MCF 10A (cell line): Measurements from ENCODE around the gene MXD3. TPM values are rescaled to one million over a fixed set of nuclear protein-coding genes. Genes with fewer than 3 reads are reported as not detected.

Source experiments
- BruUV-seq: library from RNA; stranded (reverse); fragments of 400-500 nt; replicated peaks from 2 replicates; lab custom pipeline; 2021; lab: Mats Ljungman, UMichigan
- CTCF ChIA-PET: fragments of 300-600 bp; sonication (Branson Sonifier 250); formaldehyde crosslinking; extraction: SDS; loops from one replicate; lab custom pipeline; 2021; ENCODE audit warnings: antibody characterized with exemption, inconsistent platforms; lab: Yijun Ruan, JAX
- POLR2A ChIA-PET: fragments of 300-600, 350-650 bp; sonication (Branson Sonifier 250); formaldehyde crosslinking; extraction: SDS; loops from one replicate; lab custom pipeline; 2020; ENCODE audit warnings: antibody characterized with exemption, inconsistent platforms; lab: Yijun Ruan, JAX
- DNase-seq: peaks from one replicate; pipeline ENCODE4 v3.0.0-alpha.2; 2018; ENCODE audit not compliant: unreplicated experiment
- H3K27ac Mint-ChIP-seq: one replicate; pipeline ENCODE4 v1.8.0; 2022; ENCODE audit warnings: mild to moderate bottlenecking, low read depth, mixed read lengths; ENCODE audit not compliant: unreplicated experiment
- H3K27me3 Mint-ChIP-seq: one replicate; pipeline ENCODE4 v1.8.0; 2022; ENCODE audit warnings: mixed read lengths; ENCODE audit not compliant: insufficient read depth, unreplicated experiment
- H3K36me3 Mint-ChIP-seq: one replicate; pipeline ENCODE4 v1.8.0; 2022; ENCODE audit warnings: mild to moderate bottlenecking, moderate library complexity, mixed read lengths; ENCODE audit not compliant: insufficient read depth, unreplicated experiment
- H3K4me1 Mint-ChIP-seq: one replicate; pipeline ENCODE4 v1.8.0; 2022; ENCODE audit warnings: mixed read lengths; ENCODE audit not compliant: insufficient read depth, unreplicated experiment
- H3K4me3 Mint-ChIP-seq: one replicate; pipeline ENCODE4 v1.8.0; 2022; ENCODE audit warnings: mild to moderate bottlenecking, moderate library complexity, mixed read lengths; ENCODE audit not compliant: unreplicated experiment
- H3K9me3 Mint-ChIP-seq: one replicate; pipeline ENCODE4 v1.8.0; 2022; ENCODE audit warnings: mixed read lengths; ENCODE audit not compliant: unreplicated experiment
- CTCF ChIP-seq: fragments of 200-600 bp; IDR thresholded peaks from one replicate; pipeline ENCODE4 v1.8.0; 2022; ENCODE audit warnings: antibody characterized with exemption, mild to moderate bottlenecking; ENCODE audit not compliant: unreplicated experiment
- intact Hi-C: fragments of 100-400 bp; cut with micrococcal nuclease; formaldehyde crosslinking; loops from 2 replicates; pipeline ENCODE4 v1.14.1; 2022
- total RNA-seq: library from RNA; stranded (reverse); gene quantifications from 2 replicates; pipeline ENCODE4 v1.2.3, GENCODE V29; 2022

Gene MXD3
- total RNA-seq, 1 experiment from 2014 or later = 13.2 TPM

GRCh38 chr5:177291735-177292134 lies 20.0 kb downstream of the MXD3 start:
- no peak for TF ChIP-seq CTCF
- Mint-ChIP-seq H3K4me3 (no peak overlapping the region), H3K4me1 (peaks cover 6% of the 10 kb centered on the region), H3K27me3 (no peaks in the 10 kb centered on the region), H3K9me3 (no peaks in the 10 kb centered on the region), H3K36me3 (peaks cover 100% of the 10 kb centered on the region), H3K27ac (no peak overlapping the region)
- intact Hi-C loops = no loop called here
- DNase-seq = no peak
- BruUV-seq = no TSS peak
- CTCF ChIA-PET = interaction anchor here (1.2 to 2.1 kb wide), 2 partner anchors 17 to 178 kb away, joined by 3 to 5 read pairs; no protein-coding TSS in a partner anchor
- POLR2A ChIA-PET = interaction anchor here (1.3 kb wide), 2 partner anchors 10 to 12 kb away, joined by 4 to 5 read pairs; no protein-coding TSS in a partner anchor

GRCh38 chr5:177290816-177291596 lies 20.7 kb downstream of the MXD3 start:
- BruUV-seq = no TSS peak
- H3K4me3 Mint-ChIP-seq = no peak overlapping the region
- H3K27ac Mint-ChIP-seq = no peak overlapping the region
- no peak for DNase-seq
- peaks cover 100% of the 10 kb centered on the region for H3K36me3 Mint-ChIP-seq
- no peaks in the 10 kb centered on the region for H3K27me3 Mint-ChIP-seq
- peaks cover 6% of the 10 kb centered on the region for H3K4me1 Mint-ChIP-seq
- intact Hi-C loops = no loop called here
- CTCF ChIA-PET = interaction anchor here (0.7 to 2.1 kb wide), 3 partner anchors 13 to 265 kb away, joined by 3 to 12 read pairs (median 4); no protein-coding TSS in a partner anchor
- no peak for TF ChIP-seq CTCF
- POLR2A ChIA-PET = interaction anchor here (1.3 kb wide), 2 partner anchors 10 to 11 kb away, joined by 4 to 5 read pairs; no protein-coding TSS in a partner anchor
- no peaks in the 10 kb centered on the region for H3K9me3 Mint-ChIP-seq

GRCh38 chr5:177288191-177288590 lies 23.5 kb downstream of the MXD3 start:
- intact Hi-C loops = no loop called here
- H3K27me3 Mint-ChIP-seq = no peaks in the 10 kb centered on the region
- H3K36me3 Mint-ChIP-seq = peaks cover 100% of the 10 kb centered on the region
- no peak for TF ChIP-seq CTCF
- DNase-seq = no peak
- ChIA-PET CTCF (interaction anchor here (0.5 to 1.3 kb wide), 5 partner anchors 21 to 177 kb away, joined by 3 to 6 read pairs (median 4); no protein-coding TSS in a partner anchor), POLR2A (interaction anchor here (0.7 to 1.4 kb wide), 2 partner anchors 11 to 83 kb away, joined by 3 to 4 read pairs; no protein-coding TSS in a partner anchor)
- H3K4me1 Mint-ChIP-seq = peaks cover 6% of the 10 kb centered on the region
- no peak overlapping the region for H3K4me3 Mint-ChIP-seq
- BruUV-seq = no TSS peak
- H3K27ac Mint-ChIP-seq = no peak overlapping the region
- H3K9me3 Mint-ChIP-seq = no peaks in the 10 kb centered on the region

GRCh38 chr5:177276886-177277285 lies 34.8 kb downstream of the MXD3 start:
- DNase-seq = no peak
- ChIA-PET CTCF (interaction anchor here (0.6 to 1.3 kb wide), 5 partner anchors 13 to 245 kb away, joined by 3 to 4 read pairs (median 3); no protein-coding TSS in a partner anchor), POLR2A (no interaction called here)
- TSS peak; percentile 9 for BruUV-seq
- no peak for TF ChIP-seq CTCF
- H3K4me1 Mint-ChIP-seq = no peaks in the 10 kb centered on the region
- no peak overlapping the region for H3K27ac Mint-ChIP-seq
- intact Hi-C loops = no loop called here
- peaks cover 96% of the 10 kb centered on the region for H3K36me3 Mint-ChIP-seq
- no peaks in the 10 kb centered on the region for H3K27me3 Mint-ChIP-seq
- no peak overlapping the region for H3K4me3 Mint-ChIP-seq
- no peaks in the 10 kb centered on the region for H3K9me3 Mint-ChIP-seq
